Loucy (cell line): ENCODE results near the gene SPINK7.
A peak's percentile ranks its signal among the peaks of the same experiment; 100 is the strongest.
"Not testable (repeated sequence)": the region's sequence is repeated elsewhere in the genome, so short reads cannot be mapped to it uniquely, and the experiment has no call there.

Source experiments
- H2AFZ ChIP-seq: fragments of 200-600 bp; sonication (generic); 2 replicates; pipeline ENCODE4 v1.6.0; 2016; ENCODE audit warnings: antibody characterized with exemption, mild to moderate bottlenecking, low read length, moderate library complexity
- H3F3A ChIP-seq: fragments of 200-600 bp; 2 replicates; pipeline ENCODE4 v1.6.0; 2016; ENCODE audit warnings: antibody characterized with exemption, low read depth, mild to moderate bottlenecking
- H3K27me3 ChIP-seq: fragments of 200-600 bp; sonication (generic); 2 replicates; pipeline ENCODE4 v1.6.1; 2014; ENCODE audit warnings: low read length, mild to moderate bottlenecking; ENCODE audit not compliant: insufficient read depth, poor library complexity, severe bottlenecking
- H3K36me3 ChIP-seq: fragments of 200-600 bp; sonication (generic); 2 replicates; pipeline ENCODE4 v1.6.1; 2016; ENCODE audit warnings: low read length; ENCODE audit not compliant: insufficient read depth
- H3K4me1 ChIP-seq: fragments of 200-600 bp; sonication (generic); 2 replicates; pipeline ENCODE4 v1.5.1; 2014; ENCODE audit warnings: low read length, mild to moderate bottlenecking; ENCODE audit not compliant: insufficient read depth, poor library complexity, severe bottlenecking
- H3K4me2 ChIP-seq: fragments of 200-600 bp; sonication (generic); 2 replicates; pipeline ENCODE4 v1.6.0; 2014; ENCODE audit warnings: antibody characterized with exemption, low read length, low read depth, mild to moderate bottlenecking; ENCODE audit not compliant: poor library complexity, severe bottlenecking
- H3K4me3 ChIP-seq: fragments of 200-600 bp; sonication (generic); 2 replicates; pipeline ENCODE4 v1.5.1; 2014; ENCODE audit warnings: low read length, mild to moderate bottlenecking, mixed read lengths; ENCODE audit not compliant: poor library complexity, severe bottlenecking
- H3K79me2 ChIP-seq: fragments of 200-600 bp; sonication (generic); 2 replicates; pipeline ENCODE4 v1.6.1; 2014; ENCODE audit warnings: low read length; ENCODE audit not compliant: insufficient read depth
- H3K9ac ChIP-seq: fragments of 200-600 bp; sonication (generic); 2 replicates; pipeline ENCODE4 v1.6.0; 2014; ENCODE audit warnings: mild to moderate bottlenecking, low read depth, low read length, moderate library complexity; ENCODE audit not compliant: poor library complexity, severe bottlenecking
- H3K9me2 ChIP-seq: fragments of 200-600 bp; sonication (generic); replicated peaks from 2 replicates; pipeline ENCODE4 v1.6.1; 2016; ENCODE audit warnings: low read depth, low read length, mixed read lengths
- H3K9me3 ChIP-seq: fragments of 200-600 bp; sonication (generic); 2 replicates; pipeline ENCODE4 v1.6.1; 2014; ENCODE audit warnings: mild to moderate bottlenecking, antibody characterized with exemption, low read length, low read depth; ENCODE audit not compliant: insufficient read depth
- H4K20me1 ChIP-seq: fragments of 200-600 bp; sonication (generic); 2 replicates; pipeline ENCODE4 v1.6.0; 2014; ENCODE audit warnings: antibody characterized with exemption, low read length, mild to moderate bottlenecking; ENCODE audit not compliant: insufficient read depth, poor library complexity, severe bottlenecking
- CTCF ChIP-seq: fragments of 200-600 bp; sonication (generic); conservative IDR thresholded peaks from 2 replicates; pipeline ENCODE4 v1.5.1; 2014; ENCODE audit warnings: mild to moderate bottlenecking, antibody characterized with exemption, low read length
- EZH2phosphoT487 ChIP-seq: fragments of 200-600 bp; IDR thresholded peaks from 2 replicates; pipeline ENCODE4 v1.6.1; 2018; ENCODE audit warnings: antibody characterized with exemption, mild to moderate bottlenecking, moderate library complexity, borderline replicate concordance

The SPINK7 gene

DNA sequence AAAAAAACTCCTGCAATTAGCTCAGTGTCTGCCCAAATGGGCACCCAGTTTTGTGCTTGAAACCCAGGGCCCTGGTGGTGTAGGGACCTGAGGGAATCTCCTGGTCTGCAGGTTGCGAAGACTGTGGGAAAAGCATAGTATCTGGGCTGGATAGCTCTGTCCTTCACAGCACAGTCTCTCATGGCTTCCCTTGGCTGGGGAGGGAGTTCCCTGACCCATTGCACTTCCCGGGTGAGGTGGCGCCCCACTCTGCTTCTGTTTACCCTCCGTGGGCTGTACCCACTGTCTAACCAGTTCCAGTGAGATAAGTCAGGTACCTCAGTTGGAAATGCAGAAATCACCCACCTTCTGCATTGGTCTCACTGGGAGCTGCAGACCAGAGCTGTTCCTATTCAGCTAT, 30.9 kb upstream of the SPINK7 start:
- not testable (repeated sequence) for H3K79me2 ChIP-seq, H3K4me2 ChIP-seq, H3K9ac ChIP-seq, H3K9me2 ChIP-seq, H3K4me1 ChIP-seq, H3K9me3 ChIP-seq, H3K36me3 ChIP-seq, H4K20me1 ChIP-seq, H2AFZ ChIP-seq, H3K27me3 ChIP-seq, H3F3A ChIP-seq, H3K4me3 ChIP-seq

DNA sequence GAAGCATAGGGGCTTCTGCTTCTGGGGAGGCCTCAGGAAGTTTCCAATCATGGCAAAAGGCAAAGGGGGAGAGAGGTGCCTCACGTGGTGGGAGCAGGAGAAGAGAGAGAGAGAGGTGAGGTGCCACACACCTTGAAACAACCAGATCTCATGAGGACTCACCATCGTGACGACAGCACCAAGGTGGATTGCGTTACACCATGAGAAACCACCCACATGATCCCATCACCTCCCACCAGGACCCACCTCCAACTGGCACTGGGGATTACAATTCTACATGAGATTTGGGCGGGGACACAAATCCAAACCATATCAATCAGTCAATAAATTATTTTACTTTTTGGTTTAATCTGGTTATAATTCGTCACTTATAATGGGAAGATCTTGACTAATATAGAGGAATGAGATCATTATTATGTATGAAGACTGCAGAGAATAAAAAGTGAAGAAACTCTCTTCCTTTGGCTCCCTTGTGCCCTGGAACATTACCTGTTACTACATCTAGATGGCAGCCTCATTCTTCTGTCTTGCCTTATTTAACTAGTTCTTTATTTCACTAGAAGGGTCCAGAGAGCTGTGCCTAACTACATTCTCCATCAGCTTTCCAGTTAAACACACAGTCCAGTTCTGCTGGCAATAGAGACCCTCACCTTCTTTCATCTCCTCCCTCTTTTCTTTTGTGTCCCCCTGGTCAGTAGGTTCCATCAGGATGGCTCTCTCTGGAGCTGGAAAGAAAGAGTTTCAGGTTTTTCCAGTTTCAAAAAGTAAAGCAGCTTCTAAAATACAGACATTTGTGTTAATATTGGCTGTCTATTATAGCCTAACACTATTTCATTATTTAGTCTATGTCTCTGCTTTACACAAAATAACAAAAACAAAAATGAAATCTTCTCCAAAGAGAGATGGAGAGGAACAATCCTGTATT, 21.7 kb upstream of the SPINK7 start:
- no peak overlapping the region for H3K4me2 ChIP-seq
- H3K27me3 ChIP-seq, result no peaks in the 10 kb centered on the region
- no peaks in the 10 kb centered on the region for H4K20me1 ChIP-seq
- no peak for TF ChIP-seq EZH2phosphoT487
- peak; percentile 58 for TF ChIP-seq CTCF
- H3K9ac ChIP-seq, result no peak overlapping the region
- no peaks in the 10 kb centered on the region for H3K4me1 ChIP-seq
- no peaks in the 10 kb centered on the region for H3K9me2 ChIP-seq
- peak overlapping the region; percentile 19; the same call in 1 of the 2 replicates for H2AFZ ChIP-seq
- no peaks in the 10 kb centered on the region for H3K9me3 ChIP-seq
- H3K79me2 ChIP-seq, result no peaks in the 10 kb centered on the region
- H3K4me3 ChIP-seq, result no peak overlapping the region
- H3F3A ChIP-seq, result no peaks in the 10 kb centered on the region
- no peaks in the 10 kb centered on the region for H3K36me3 ChIP-seq

- H3K9ac ChIP-seq, result no peak overlapping the region
- H3K27me3 ChIP-seq, result no peaks in the 10 kb centered on the region
- H3K9me3 ChIP-seq, result no peaks in the 10 kb centered on the region
- no peaks in the 10 kb centered on the region for H3K4me1 ChIP-seq
- H3K4me3 ChIP-seq, result no peak overlapping the region
- H3K9me2 ChIP-seq, result no peaks in the 10 kb centered on the region
- H3K36me3 ChIP-seq, result no peaks in the 10 kb centered on the region
- no peaks in the 10 kb centered on the region for H3F3A ChIP-seq
- TF ChIP-seq EZH2phosphoT487 (no peak), CTCF (no peak)
- H3K79me2 ChIP-seq, result no peaks in the 10 kb centered on the region
- no peak overlapping the region for H2AFZ ChIP-seq
- no peak overlapping the region for H3K4me2 ChIP-seq
- no peaks in the 10 kb centered on the region for H4K20me1 ChIP-seq
Measured at GRCh38 chr5:148297731-148298130, 14.5 kb upstream of the SPINK7 start.

- Histone ChIP-seq H4K20me1 (no peaks in the 10 kb centered on the region), H3K4me3 (no peak overlapping the region), H3K9me3 (no peaks in the 10 kb centered on the region), H2AFZ (no peak overlapping the region), H3K4me1 (no peaks in the 10 kb centered on the region), H3K9me2 (no peaks in the 10 kb centered on the region), H3K9ac (no peak overlapping the region), H3F3A (no peaks in the 10 kb centered on the region), H3K79me2 (no peaks in the 10 kb centered on the region), H3K27me3 (no peaks in the 10 kb centered on the region), H3K36me3 (no peaks in the 10 kb centered on the region), H3K4me2 (no peak overlapping the region)
- TF ChIP-seq CTCF, result 0 out of 2 replicates have a peak, but pooled peaks have one; percentile 9
- TF ChIP-seq EZH2phosphoT487, result no peak
Measured at GRCh38 chr5:148306446-148306845, 5.8 kb upstream of the SPINK7 start.
